ENCODE measurements around the gene USP38.
"Not testable (repeated sequence)": the region's sequence is repeated elsewhere in the genome, so short reads cannot be mapped to it uniquely, and the experiment has no call there.

The USP38 gene

DNA sequence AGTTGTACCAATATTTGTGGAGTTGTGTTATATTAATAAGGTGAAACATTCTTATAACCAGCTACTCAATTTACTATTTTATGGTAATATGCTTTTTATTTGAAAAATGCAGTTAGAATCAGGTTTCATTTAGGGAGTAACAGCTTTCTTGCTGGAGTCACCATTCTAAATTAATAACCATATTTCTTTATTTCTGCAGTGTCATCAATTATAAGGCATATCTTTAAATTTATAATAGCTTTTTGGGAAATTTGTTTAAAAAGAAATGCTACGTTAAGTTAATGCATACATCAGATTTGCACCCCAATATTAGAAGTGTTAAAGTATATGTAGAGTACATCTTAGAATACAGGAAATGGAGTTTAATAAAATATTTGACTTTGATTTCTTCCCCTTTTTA, 18.9 kb downstream of the USP38 start:
- no peak for DNase-seq (ENCODE audit: low read depth, low spot score)

DNA sequence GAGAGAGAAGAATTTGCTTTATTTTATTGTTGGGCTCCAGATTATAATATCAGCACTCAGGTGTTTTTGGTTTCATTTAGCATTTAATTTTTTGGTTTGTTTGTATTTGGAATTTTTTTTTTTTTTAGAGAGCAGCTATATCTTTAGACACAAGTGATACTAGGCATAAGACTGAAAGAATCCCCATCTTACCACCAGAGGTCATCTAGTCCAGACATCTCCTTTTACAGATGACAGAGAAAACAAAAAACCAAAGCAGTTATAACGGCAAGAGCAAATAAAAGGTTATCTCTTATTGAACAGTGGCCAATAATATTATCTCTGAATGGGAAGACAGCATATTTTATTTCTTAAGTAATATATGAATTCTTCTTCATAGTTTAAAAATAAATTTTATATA, 22.8 kb downstream of the USP38 start:
- DNase-seq (ENCODE audit: low read depth, low spot score) = peak; percentile 13

GRCh38 chr4:143212566-143212965, 27.8 kb downstream of the USP38 start:
- DNase-seq (ENCODE audit: low read depth, low spot score) = no peak

DNA sequence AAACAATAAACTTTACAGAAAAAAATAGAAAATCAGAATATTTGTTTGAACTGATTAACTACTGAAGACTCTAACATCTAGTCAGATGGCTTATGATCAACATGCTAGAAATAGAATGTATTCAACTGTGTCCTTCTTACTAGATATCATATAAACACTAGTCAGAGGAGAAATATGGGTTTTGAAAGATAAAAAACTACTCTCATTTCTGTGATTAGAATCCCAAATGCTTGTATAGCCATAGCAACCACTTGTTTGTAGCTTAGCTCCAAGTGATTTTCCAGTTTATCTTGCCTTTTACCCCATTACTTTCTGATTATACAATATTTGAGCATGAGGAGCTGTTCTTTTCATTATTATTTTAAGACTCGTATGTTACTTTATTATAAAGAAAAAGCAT, 31.2 kb downstream of the USP38 start:
- DNase-seq (ENCODE audit: low read depth, low spot score) = no peak

DNA sequence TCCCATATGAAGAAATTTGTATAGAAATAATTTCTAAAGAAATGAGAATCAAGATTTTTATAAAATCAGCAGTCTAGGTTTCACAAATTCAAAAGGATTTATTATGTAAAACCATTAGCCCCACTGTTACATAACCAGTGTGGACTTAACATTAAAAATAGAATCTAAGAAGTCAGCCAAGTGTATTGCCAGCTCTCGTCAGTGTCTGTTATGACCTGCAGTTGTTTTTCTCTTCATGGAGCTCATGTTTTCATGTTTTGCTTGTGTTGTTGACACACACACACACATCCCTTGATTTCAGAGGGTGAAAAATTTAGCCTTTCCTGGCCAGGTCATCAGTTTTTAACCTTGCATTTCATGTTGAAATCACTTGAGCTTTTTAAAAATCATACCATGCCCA, 39.5 kb downstream of the USP38 start:
- DNase-seq (ENCODE audit: low read depth, low spot score) = no peak

DNA sequence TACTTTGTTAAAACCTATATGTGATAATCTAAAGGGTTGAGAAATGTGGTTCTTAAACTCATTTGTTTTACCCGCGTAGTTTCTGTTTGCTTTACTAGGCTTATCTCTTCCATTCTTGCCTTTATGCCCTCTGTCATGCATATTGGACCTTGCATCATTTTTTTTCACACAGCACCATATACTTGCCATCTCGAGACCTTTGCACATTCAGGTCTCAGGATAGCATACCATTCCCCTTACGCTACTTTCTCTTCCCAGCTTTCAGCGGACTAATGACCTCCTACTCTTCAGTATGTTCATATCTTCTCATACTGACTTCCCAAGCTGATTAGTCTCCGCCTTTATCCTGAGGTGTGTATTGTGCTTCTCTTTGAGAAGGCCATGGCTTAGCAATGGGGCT, 40.5 kb downstream of the USP38 start:
- no peak for DNase-seq (ENCODE audit: low read depth, low spot score)

GRCh38 chr4:143230683-143231082, 46.0 kb downstream of the USP38 start:
- DNase-seq (ENCODE audit: low read depth, low spot score) = no peak

DNA sequence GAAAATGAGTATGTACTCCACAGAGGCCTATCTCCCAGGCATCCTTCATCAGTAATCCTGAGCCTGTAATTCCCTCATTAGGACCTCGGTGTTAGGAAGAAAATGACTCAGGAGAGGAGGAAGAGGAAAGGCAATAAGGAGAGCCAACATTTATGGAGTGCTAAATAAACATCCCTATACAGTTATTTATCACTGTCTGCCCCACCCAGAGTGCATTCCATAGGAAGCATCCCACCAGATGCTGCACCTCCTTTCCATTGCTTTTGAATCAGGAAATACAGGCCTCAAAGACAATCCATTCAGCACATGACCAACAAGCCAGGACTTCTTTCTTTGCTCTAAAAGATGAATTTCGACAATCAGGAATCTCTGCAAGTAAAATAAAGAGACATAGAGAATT, 47.6 kb downstream of the USP38 start:
- DNase-seq (ENCODE audit: low read depth, low spot score) = no peak

DNA sequence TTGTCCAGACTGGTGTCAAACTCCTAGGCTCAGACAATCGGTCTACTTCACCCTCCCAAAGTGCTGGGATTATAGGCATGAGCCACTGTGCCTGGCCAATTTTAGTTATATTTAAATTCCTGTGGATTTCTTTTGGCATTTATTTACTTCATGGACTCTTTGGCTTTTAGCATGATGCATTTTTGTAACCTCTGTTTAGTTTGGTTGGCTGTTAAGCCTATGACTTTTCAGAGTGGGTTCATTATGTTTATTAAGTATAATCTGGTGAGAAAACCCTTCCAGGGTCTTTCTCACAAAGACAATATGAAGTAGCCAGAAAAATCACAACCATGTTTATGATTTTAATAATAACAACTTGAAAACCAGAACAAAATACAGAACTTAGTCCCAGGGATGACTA, 49.4 kb downstream of the USP38 start:
- DNase-seq (ENCODE audit: low read depth, low spot score) = peak; percentile 2

GRCh38 chr4:143237195-143237594, 52.5 kb downstream of the USP38 start:
- not testable (repeated sequence) for DNase-seq (ENCODE audit: low read depth, low spot score)

- no peak for DNase-seq (ENCODE audit: low read depth, low spot score)
These were observed 56.4 kb downstream of the USP38 start for GRCh38 chr4:143240939-143241679.

DNA sequence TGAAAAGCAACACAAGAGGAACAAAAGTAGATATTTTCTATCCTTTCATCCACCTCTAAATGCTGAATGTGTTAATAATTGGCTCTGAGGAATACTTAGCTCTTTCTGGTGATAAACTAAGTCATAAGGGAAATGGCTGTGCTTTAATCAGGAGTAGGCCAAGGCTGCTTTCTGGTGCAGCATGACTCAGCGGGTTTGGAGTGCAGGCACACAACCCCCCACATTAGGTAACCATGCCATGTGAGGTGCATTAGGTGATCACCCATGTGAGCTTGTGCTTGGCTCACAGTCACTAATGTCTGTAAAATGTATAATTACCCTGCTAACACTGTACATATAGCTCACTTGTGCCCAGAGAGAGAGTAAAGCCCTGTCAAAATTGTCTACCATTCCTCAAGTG, 57.2 kb downstream of the USP38 start:
- DNase-seq (ENCODE audit: low read depth, low spot score) = peak; percentile 4

DNA sequence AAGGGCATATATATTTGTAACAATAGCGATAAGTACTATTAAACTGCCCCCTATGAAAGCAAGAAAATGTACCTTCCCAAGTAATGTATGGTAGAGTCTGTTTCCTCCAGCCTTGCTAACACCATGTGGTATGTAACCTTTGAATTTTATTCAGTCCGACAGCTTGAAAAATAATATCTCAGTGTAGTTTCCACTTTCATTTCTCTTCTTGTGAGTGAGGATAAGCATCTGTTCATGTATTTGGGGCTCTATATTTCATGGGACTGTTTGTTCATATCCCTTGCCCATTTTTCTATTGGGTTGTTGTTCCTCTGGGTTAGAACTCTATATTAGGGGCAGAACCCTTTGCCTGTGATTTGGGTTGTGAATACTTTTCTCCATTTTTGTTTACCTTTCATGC, 58.3 kb downstream of the USP38 start:
- DNase-seq (ENCODE audit: low read depth, low spot score) = no peak

DNA sequence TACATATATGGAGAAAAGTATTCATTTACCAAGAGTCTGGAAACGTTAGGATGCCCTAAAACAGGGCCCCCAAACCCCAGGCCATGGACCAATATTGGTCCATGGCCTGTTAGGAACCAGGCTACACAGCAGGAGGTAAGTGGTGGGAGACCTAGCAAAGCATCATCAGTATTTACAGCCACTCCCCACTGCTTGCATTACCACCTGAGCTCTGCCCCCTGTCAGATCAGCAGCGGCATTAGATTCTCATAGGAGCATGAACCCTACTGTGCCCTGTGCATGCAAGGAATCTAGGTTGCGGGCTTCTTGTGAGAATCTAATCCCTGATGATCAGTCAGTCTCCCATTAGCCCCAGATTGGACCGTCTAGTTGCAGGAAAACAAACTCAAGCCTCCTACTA, 62.3 kb downstream of the USP38 start:
- no peak for DNase-seq (ENCODE audit: low read depth, low spot score)

DNA sequence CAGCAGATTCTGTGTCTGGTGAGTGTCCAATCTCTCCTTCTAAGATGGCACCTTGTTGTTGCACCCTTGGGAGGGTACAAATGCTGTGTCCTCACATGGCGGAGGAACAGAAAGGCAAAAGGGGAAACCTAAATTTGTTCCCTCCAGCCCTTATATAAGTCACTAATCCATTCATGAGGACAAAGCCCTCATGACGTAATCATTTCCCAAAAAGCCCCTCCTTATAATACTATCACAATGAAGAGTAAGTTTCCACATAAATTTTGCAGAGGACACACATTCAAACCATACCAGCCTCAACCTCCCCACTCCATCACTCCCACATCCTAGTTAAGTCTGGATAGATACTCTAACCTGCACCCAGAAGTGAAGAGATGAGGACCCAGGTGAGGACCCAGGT, 63.1 kb downstream of the USP38 start:
- no peak for DNase-seq (ENCODE audit: low read depth, low spot score)

DNA sequence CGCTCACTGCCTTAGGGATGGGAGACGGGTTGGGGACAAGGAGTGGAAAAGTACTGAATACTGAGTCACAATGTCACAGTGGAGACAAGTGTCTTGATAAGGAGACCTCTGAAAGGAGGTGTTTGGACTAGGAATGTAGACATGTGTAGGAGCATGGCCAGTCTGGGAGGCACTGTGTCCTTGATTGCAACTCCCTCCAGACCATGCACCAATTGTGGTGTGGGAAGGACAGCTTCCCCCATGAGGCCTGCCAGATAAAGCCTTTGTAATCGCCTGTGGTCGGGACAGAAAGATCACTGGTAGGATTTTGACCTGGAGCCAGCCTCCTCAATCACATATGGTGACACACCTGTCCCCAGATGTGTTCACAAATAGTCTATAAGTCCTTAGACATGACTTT, 64.1 kb downstream of the USP38 start:
- DNase-seq (ENCODE audit: low read depth, low spot score) = no peak

GRCh38 chr4:143250617-143251016, 65.9 kb downstream of the USP38 start:
- DNase-seq (ENCODE audit: low read depth, low spot score) = no peak

DNA sequence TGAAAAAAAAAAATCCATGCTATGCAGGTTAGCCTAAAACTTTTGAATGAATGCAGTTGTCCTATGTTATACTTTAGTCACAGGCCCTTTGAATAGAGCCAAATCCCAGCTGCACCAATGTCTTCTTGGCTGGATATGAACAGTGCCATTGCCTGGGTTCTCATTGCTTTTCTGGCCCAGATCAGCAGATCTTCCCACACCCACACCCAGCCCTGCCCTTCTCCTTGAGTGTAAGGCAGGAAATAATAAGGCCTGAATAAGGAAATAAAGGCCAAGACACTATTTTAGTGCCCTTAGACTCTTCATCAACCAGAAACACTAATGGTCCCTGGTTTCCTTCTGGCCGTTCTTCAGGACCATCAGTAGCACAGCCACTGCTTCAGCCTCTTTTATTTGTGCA, 66.6 kb downstream of the USP38 start:
- no peak for DNase-seq (ENCODE audit: low read depth, low spot score)

DNA sequence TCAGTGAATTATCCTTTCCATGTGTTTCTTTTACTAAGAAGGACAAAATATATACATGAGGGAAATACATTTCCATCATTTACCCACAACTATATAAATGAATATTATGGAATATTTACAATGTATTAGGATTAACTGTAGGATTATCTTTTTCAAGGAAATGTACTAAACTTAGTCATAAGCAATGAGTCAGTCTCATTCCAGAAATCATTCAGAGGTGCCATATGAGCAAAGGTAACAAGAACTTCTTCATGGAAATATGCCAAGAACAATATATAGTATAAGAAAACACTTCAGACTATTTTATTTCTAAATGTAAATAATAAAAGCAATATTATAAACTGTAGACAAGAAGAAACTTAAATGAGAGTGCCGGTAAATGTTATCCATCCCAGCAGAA, 67.1 kb downstream of the USP38 start:
- DNase-seq (ENCODE audit: low read depth, low spot score) = no peak

- no peak for DNase-seq (ENCODE audit: low read depth, low spot score)
These were observed 67.8 kb downstream of the USP38 start for GRCh38 chr4:143252478-143252877.

GRCh38 chr4:143253166-143253565, 68.4 kb downstream of the USP38 start:
- DNase-seq (ENCODE audit: low read depth, low spot score) = no peak

GRCh38 chr4:143254491-143255226, 69.9 kb downstream of the USP38 start:
- no peak for DNase-seq (ENCODE audit: low read depth, low spot score)

- DNase-seq (ENCODE audit: low read depth, low spot score) = no peak
These were observed 71.7 kb downstream of the USP38 start for GRCh38 chr4:143256456-143256855.
